NB4 (cell line): ENCODE measurements around the gene MAK.

Experiments
- POLR2A ChIP-seq: IDR thresholded peaks from 2 replicates; pipeline ENCODE4 v1.6.1; 2011; ENCODE audit warnings: mild to moderate bottlenecking; ENCODE audit not compliant: insufficient read length; ENCODE audit errors: extremely low read depth
- TF ChIP-seq, protein P1 (sequence below): IDR thresholded peaks from one replicate; pipeline ENCODE4 v1.5.1; 2012; ENCODE audit warnings: low read depth, low read length
- TF ChIP-seq, protein P2 (sequence below): IDR thresholded peaks from 2 replicates; pipeline ENCODE4 v1.6.1; 2011; ENCODE audit warnings: low read depth, low read length

DNA sequence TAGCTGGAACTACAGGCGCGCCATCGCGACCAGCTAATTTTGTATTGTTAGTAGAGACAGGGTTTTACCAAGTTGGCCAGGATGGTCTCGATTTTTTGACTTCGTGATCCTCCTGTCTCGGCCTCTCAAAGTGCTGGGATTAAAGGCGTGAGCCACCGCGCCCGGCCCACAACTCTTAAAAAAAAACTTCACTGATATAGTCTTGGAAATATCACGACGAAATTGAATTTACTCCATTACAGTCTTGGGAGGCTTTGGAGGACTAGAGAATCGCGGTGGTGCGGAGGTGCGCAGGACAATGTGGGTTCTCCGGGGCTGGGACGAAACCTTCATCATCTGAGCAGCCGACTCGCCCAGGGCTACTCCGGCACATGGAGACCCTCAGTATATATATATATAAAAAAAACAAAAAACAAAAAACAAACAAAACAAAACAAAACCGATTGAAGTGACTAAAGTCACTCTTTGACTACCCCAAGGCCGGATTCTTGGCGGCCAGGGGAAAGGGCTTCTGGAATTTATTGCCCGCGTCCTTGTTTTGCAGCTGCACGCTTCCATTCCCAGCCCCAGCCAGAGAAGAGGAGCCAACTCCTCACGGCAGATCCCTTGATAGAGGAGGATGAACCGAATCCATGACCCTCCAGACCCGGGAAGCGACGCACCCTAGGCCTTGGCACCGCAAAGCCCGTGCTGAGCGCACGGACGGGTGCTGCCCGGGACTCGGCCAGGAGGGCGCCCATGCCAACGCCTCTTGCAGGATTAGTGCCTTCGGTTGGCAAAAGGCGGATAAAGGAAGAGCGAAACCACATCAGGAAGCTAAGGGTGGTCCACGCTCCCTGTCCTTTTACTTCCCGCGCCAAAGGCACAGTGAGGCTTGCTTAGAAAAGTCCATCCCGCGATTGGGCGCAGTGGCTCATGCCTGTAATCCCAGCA is 45.2 kb upstream of the MAK start:
- TF ChIP-seq, protein P1, sequence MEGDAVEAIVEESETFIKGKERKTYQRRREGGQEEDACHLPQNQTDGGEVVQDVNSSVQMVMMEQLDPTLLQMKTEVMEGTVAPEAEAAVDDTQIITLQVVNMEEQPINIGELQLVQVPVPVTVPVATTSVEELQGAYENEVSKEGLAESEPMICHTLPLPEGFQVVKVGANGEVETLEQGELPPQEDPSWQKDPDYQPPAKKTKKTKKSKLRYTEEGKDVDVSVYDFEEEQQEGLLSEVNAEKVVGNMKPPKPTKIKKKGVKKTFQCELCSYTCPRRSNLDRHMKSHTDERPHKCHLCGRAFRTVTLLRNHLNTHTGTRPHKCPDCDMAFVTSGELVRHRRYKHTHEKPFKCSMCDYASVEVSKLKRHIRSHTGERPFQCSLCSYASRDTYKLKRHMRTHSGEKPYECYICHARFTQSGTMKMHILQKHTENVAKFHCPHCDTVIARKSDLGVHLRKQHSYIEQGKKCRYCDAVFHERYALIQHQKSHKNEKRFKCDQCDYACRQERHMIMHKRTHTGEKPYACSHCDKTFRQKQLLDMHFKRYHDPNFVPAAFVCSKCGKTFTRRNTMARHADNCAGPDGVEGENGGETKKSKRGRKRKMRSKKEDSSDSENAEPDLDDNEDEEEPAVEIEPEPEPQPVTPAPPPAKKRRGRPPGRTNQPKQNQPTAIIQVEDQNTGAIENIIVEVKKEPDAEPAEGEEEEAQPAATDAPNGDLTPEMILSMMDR = no peak
- TF ChIP-seq, protein P2, sequence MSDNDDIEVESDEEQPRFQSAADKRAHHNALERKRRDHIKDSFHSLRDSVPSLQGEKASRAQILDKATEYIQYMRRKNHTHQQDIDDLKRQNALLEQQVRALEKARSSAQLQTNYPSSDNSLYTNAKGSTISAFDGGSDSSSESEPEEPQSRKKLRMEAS = no peak
- TF ChIP-seq POLR2A = no peak
